ENCODE measurements around the gene CD164L2. TPM values are rescaled to one million over a fixed set of nuclear protein-coding genes. Genes with fewer than 3 reads are reported as not detected.

CD164L2 gene
- total RNA-seq, 1 experiment from 2014 or later = not detected

GRCh38 chr1:27416387-27417111 lies 33.4 kb upstream of the CD164L2 start:
- Mint-ChIP-seq H3K9me3 (ENCODE audit: unreplicated experiment) (no peaks in the 10 kb centered on the region), H3K36me3 (ENCODE audit: insufficient read depth, unreplicated experiment) (peaks cover 47% of the 10 kb centered on the region), H3K27me3 (ENCODE audit: insufficient read depth, unreplicated experiment) (no peaks in the 10 kb centered on the region), H3K27ac (ENCODE audit: unreplicated experiment) (no peak overlapping the region), H3K4me3 (ENCODE audit: unreplicated experiment) (no peak overlapping the region), H3K4me1 (ENCODE audit: low read depth, unreplicated experiment) (peaks cover 15% of the 10 kb centered on the region)
- H3K9me3 ChIP-seq = no peaks in the 10 kb centered on the region
- CTCF ChIA-PET = interaction anchor here (0.6 to 1.5 kb wide), 14 partner anchors 14 to 1843 kb away, joined by 3 to 13 read pairs (median 4); partner anchors contain the start of genes AHDC1 and WASF2
- H3K27me3 ChIP-seq (replicated peaks; ENCODE audit: control insufficient read depth, insufficient read depth, low read length) = no peaks in the 10 kb centered on the region
- intact Hi-C loops (cut with micrococcal nuclease; ENCODE audit: unreplicated experiment) = loop anchor here (1.0 to 2.0 kb wide), 2 partner anchors 74 to 190 kb away; partner anchors contain the start of gene WASF2
- POLR2A ChIA-PET = no interaction called here
- peak; percentile 59 to 72 for TF ChIP-seq CTCF (IDR thresholded peaks at IDR 0.05; ENCODE audit: insufficient read depth in 1 of 2, low read depth in 1 of 2, low read length in 1 of 2, severe bottlenecking in 1 of 2, unreplicated experiment in 1 of 2)
- H3K4me1 ChIP-seq = peaks cover 7% of the 10 kb centered on the region
- peaks cover 3% of the 10 kb centered on the region for H3K36me3 ChIP-seq (ENCODE audit: control insufficient read depth, insufficient read depth, low read length)
- no TSS peak for BruUV-seq (replicated peaks)
- H3K4me3 ChIP-seq (ENCODE audit: low read depth, low read length) = no peak overlapping the region
- DNase-seq = peak; percentile 51 to 62

- intact Hi-C loops (cut with micrococcal nuclease; ENCODE audit: unreplicated experiment) = no loop called here
- POLR2A ChIA-PET = interaction anchor here (0.6 kb wide), 1 partner anchor 47 kb away, joined by 3 read pairs; no protein-coding TSS in a partner anchor
- TF ChIP-seq CTCF (IDR thresholded peaks at IDR 0.05; ENCODE audit: insufficient read depth in 1 of 2, low read depth in 1 of 2, low read length in 1 of 2, severe bottlenecking in 1 of 2, unreplicated experiment in 1 of 2) = no peak
- H3K9me3 ChIP-seq = no peaks in the 10 kb centered on the region
- peaks cover 3% of the 10 kb centered on the region for H3K36me3 ChIP-seq (ENCODE audit: control insufficient read depth, insufficient read depth, low read length)
- Mint-ChIP-seq H3K27ac (ENCODE audit: unreplicated experiment) (no peak overlapping the region), H3K9me3 (ENCODE audit: unreplicated experiment) (no peaks in the 10 kb centered on the region), H3K27me3 (ENCODE audit: insufficient read depth, unreplicated experiment) (no peaks in the 10 kb centered on the region), H3K36me3 (ENCODE audit: insufficient read depth, unreplicated experiment) (peaks cover 63% of the 10 kb centered on the region), H3K4me1 (ENCODE audit: low read depth, unreplicated experiment) (peaks cover 10% of the 10 kb centered on the region), H3K4me3 (ENCODE audit: unreplicated experiment) (no peak overlapping the region)
- H3K27me3 ChIP-seq (replicated peaks; ENCODE audit: control insufficient read depth, insufficient read depth, low read length) = no peaks in the 10 kb centered on the region
- CTCF ChIA-PET = interaction anchor here (0.6 kb wide), 1 partner anchor 193 kb away, joined by 7 read pairs; no protein-coding TSS in a partner anchor
- no peak for DNase-seq
- H3K4me1 ChIP-seq = peaks cover 7% of the 10 kb centered on the region
- no TSS peak for BruUV-seq (replicated peaks)
- no peak overlapping the region for H3K4me3 ChIP-seq (ENCODE audit: low read depth, low read length)
Measured at GRCh38 chr1:27414091-27414490, 31.0 kb upstream of the CD164L2 start.

- intact Hi-C loops (cut with micrococcal nuclease; ENCODE audit: unreplicated experiment) = no loop called here
- H3K9me3 Mint-ChIP-seq (ENCODE audit: unreplicated experiment) = no peaks in the 10 kb centered on the region
- BruUV-seq (replicated peaks) = no TSS peak
Measured at GRCh38 chr1:27413004-27413403, 29.9 kb upstream of the CD164L2 start.

More at GRCh38 chr1:27413004-27413403, 29.9 kb upstream of the CD164L2 start:
- Histone ChIP-seq H3K27me3 (replicated peaks; ENCODE audit: control insufficient read depth, insufficient read depth, low read length) (no peaks in the 10 kb centered on the region), H3K4me1 (no peaks in the 10 kb centered on the region), H3K36me3 (ENCODE audit: control insufficient read depth, insufficient read depth, low read length) (peaks cover 3% of the 10 kb centered on the region), H3K4me3 (ENCODE audit: low read depth, low read length) (no peak overlapping the region), H3K9me3 (no peaks in the 10 kb centered on the region)
- H3K36me3 Mint-ChIP-seq (ENCODE audit: insufficient read depth, unreplicated experiment) = peaks cover 69% of the 10 kb centered on the region
- H3K4me3 Mint-ChIP-seq (ENCODE audit: unreplicated experiment) = no peak overlapping the region
- no peaks in the 10 kb centered on the region for H3K27me3 Mint-ChIP-seq (ENCODE audit: insufficient read depth, unreplicated experiment)
- H3K27ac Mint-ChIP-seq (ENCODE audit: unreplicated experiment) = no peak overlapping the region
- no peak for TF ChIP-seq CTCF (IDR thresholded peaks at IDR 0.05; ENCODE audit: insufficient read depth in 1 of 2, low read depth in 1 of 2, low read length in 1 of 2, severe bottlenecking in 1 of 2, unreplicated experiment in 1 of 2)
- POLR2A ChIA-PET = no interaction called here
- no peaks in the 10 kb centered on the region for H3K4me1 Mint-ChIP-seq (ENCODE audit: low read depth, unreplicated experiment)
- DNase-seq = no peak
- CTCF ChIA-PET = interaction anchor here (0.8 kb wide), 1 partner anchor 194 kb away, joined by 6 read pairs; no protein-coding TSS in a partner anchor
